ENCODE results near the gene HAGHL.
"Not testable (repeated sequence)": the region's sequence is repeated elsewhere in the genome, so short reads cannot be mapped to it uniquely, and the experiment has no call there.

The HAGHL gene

DNA sequence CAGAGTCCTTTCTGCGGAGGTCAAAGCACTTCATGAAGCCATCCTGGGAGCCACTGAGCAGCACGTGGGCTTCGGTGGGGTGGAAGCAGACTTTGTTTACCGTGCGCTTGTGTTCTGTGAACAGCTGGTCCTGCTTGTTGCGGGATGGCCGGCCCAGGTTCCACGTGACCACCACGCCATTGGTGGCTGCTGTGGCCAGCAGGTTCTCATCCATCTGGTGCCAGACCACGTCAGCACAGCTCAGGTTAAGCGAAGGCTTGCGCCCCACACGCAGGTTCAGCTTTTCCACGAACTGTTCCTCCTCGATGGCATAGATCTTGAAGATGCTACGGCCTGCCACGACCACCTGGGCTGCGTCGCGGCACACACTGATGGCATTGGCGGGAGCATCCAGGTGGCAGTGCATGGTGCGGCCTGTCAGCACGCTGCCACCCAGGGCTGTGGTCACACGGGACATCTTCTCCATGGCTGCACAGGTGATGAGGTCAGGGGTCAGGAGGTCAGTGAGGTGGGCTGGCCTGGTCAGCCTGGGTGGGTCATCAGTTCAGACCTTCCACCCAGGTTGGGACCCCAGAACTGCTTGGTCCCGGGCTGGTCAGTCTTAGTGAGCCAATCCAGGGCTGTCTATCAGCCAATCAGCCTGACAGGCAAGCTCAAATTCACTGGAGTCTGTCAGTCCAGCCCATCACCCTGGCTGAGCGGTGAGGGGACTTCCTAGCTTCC, 37.6 kb upstream of the HAGHL start:
- no peak for DNase-seq

DNA sequence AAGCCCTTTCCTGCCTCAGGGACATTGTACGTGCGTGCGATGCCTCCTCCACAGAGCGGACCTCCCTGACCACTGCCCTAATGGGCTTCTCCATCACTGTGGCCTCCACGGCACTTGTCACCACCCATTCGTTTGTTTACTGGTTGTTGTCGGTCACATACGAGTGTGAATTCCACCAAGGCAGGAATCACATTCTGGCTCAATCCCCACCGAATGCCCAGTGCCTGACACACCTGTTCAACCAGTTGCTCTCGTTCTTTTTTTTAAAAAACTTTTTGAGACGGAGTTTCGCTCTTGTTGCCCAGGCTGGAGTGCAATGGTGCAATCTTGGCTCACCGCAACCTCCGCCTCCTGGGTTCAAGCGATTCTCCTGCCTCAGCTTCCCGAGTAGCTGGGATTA, 35.7 kb upstream of the HAGHL start:
- not testable (repeated sequence) for DNase-seq

DNA sequence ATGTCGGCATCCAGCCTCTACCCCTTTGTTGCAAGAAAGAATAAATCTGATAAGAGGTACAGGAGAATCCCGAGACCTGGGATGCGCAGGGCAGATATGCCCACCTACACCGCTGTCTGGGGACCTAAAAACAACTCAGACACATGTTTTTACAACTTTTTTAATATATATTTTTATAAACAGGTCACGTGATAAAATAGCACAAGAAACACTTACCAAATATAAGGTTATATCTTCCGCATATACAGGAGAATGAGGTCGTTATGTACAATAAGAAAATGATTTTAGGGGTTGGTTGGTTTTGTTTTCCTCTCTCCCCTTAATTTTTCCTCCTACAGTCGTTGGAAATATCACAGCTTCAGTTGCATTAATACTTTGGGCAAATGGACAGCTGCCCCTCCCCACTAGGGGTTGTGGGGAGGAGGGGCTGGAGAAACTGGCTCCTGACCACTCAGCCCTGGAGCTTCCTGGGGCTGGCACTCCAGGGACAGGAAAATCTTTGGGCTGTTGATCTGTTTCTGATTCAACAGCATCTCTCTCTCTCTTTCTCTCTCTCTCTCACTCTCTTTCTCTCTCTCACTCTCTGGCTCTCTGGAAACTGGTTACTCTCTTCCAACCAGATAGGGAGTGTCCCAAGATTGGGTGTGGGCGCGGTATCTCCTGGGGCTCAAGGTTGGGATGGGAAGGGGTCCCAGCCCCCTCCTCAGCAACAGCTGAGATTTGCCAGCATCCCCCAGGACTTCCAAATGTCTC, 34.4 kb upstream of the HAGHL start:
- no peak for DNase-seq

DNA sequence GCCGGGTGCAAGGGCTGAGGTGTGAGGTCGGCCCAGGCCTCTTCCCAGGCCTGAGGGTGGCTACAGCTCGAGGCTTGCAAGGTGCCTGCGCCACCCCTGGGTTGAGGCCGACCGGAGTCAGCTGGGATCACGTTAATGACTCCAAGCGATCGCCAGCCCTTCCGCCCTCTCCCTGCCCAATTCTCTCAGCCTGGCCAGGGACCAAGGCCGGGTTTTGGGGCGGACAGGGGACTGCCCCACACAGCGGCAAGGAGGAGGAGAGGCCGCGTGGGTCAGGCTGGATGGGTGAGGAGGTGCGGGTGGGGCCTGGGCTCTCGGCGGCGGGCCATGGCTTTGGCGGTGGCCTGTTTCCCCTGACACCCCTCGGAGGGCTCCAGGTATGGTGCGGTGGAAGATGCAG, 33.5 kb upstream of the HAGHL start:
- DNase-seq = no peak

DNA sequence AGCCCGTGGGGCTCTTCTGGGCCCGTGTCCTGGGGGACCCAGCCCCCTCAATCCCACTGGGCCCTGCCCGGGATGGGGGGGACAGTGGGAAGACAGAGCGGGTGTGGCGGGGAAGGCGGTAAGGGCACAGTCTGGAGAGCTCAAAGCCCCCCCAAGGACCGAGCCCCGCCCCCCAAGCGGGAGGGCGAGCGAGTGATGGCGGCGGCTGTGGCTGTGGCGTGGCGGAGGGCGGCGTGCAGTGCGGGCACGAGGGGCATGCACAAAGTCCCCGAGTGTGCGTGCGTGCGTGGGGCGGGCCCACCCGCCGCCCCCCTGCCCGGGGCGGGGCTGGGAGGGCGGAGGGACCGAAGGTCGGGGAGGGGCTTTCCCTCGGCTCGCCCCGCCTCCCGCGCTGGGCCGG, 33.1 kb upstream of the HAGHL start:
- no peak for DNase-seq

DNA sequence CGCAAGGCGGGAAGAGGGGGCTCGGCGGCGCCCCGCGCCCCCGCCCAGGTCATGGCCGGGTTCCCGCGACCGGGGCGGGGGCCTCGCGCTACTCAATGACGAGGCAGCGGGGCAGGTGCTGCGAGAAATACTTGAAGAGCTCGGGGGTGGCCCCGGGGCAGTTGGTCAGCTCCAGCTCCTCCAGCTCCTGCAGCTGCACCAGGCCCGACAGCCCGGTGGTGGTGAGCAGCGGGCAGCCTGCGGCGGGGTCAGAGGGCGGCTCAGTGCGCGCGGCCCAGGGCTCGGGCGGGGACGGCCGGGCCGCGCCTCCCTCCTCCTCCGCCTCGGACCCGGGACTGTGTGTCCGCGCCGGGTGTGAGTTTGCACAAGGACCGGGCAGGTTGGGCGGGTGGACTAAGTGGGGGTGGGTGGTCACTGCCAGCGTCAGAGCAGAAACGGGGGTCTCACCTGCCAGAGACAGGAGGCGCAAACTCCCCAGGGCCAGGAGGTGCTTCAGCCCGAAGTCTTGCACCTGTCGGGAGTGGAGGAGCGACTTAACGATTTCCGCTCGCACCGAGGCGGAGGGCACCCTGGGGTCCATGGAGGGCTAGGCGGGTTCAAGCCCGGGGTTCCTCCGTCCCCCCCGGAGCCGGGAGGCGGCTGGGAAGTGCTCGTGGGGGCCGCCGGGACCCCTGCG, 32.6 kb upstream of the HAGHL start:
- DNase-seq = peak in 2 of 3 experiments; percentile 55 to 59

DNA sequence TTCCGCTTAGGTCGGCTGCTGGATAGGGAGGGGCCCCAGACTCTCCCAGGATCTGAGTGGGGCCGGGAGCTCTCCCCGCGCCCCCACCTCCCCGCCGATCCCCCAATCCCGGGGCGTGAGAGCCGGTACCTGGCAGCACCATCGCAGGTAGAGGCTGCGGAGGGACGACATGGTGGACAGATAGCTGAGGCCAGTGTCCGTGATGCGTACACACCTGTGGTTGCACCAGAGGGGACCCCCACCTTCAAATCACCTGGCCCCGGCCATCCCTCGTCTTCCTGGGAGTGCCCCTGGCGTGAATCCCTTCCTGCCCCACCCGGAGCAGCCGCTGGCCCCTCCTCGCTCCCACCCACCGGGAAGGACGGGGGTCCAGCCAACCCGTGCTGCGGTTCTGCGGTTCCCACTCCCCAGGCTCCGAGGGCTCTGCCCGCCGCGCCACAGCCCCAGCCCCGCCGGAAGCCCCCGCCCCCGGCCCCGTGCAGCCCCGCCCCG, 32.0 kb upstream of the HAGHL start:
- DNase-seq = no peak

DNA sequence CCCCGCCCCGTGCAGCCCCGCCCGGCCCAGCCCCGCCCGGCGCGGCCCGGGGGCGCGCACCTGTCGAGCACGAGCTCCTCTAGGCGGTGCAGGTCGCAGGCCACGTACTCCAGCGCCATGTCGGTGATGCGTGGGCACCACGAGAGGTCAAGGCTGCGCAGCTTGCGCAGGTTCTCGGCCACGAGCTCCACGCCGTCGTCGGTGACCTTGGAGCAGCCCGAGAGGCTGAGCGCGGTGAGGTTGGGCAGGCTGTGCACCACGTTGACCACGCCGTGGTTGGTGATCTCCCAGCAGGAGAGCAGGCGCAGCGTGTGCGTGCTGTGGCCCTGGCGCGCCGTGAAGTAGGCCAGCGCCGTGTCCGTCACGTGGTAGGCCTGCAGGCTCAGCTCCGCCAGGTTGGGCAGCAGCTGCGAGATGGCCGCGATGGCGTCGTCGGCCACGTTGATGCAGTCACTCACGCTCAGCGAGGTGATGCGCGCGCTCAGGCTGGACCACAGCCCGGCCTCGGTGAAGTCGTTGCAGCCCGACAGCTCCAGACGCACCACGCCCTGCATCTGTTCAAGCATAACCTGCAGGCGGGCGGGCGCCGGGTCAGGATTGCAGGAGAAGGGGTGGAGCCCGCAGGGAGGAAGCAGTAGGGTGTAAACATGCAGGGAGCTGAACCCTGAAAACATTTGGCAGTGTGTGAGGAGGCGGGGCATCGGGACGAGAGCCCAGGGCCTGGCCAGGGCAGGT, 31.4 kb upstream of the HAGHL start:
- DNase-seq = peak; percentile 86 to 96 (median 94)

DNA sequence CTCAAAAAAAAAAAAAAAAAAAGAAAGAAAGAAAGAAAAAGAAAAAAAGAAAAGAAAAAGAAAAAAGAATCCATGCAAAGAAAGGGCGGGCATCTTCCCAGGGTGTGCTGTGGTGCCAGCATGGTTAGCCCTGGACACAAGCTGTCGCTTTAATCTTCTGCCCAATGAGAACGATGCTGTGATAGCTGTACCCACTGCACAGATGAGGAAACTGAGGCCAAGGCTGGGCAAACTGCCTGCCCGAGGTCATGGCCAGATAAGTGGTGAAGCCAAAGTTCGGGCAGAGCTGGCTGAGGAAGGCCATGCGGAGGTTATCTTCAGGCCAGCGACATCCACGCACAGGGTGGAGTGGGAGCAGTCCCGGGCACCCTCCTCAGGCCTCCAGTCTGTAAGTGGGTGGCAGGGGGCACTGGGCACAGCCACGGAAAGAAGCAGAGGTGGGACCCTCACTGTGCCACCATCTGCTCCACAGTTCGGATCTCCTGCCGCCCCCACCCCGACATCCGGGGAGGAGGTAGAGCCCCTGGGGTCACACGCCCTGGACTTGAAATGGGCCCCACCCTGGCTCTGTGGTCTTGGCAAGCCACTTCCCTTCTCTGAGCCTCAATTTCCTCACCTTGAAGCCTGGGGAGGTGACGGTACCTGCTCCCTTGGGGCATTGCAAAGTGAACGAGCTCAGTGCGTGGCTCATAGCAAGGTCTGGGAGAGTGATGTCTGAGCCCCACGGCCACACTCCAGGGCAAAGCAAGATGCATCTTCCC, 27.8 kb upstream of the HAGHL start:
- no peak for DNase-seq

DNA sequence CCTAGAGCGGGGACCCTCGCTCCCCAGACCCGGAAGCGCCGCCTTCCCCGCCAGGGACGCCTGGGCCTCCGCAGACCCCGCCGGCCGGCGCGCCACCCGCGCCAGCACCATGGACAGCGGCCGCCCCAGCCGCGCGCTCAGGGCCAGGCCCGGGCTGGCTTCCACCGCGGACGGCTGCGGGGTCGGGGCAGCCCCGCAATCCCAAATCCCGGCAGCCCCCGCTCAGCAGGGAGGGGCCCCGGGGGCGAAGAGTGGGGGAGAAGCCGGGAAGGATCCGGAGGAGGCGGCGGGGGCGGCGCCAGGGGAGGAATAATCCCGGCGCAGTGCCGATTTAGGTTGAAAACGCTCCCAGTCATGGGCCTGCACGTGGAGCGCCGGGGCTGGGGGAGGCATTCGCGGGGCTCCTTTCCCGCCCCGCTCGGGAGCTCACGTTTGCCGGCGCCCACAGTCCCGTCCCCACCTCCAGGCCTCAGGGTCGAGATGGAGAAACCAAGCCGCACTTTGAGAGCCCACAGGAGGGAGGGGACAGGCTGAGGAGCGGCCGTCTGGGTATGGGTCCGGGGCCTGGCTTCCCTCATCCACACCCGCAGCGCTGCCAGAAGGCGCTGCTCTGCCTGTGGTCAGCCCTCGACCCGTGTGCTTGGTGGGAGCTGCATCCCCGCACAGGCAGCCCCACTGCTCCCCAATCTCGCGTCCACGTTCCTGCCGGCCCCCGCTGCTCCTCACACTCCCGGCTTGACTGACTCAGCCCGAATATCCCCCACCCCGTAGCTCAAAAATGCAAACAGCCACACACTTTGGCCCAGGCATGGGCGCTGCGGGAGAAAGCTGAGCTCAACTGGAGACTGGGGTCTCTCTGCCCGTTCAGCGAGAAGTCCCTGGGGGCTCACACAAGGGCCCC, 26.0 kb upstream of the HAGHL start:
- no peak for DNase-seq

DNA sequence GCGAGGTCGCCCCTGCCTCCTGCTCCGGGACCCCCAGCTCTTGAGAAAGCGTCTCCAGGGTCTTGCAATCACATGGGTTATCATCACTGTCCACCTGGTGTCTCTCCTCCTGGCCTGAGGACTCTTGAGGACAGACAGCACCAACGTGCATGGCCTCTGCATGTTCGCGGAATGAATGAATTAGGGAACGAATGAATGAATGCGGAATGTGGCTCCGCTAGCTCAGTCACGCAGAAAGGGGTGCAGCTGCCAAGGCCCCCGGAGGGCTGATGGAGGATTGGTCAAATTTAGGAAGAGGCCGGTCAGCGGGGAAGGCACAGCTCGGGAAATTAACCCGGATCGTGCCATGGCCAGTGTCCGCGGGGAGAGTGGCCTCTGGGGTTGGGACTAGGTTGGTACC, 24.6 kb upstream of the HAGHL start:
- no peak for DNase-seq

DNA sequence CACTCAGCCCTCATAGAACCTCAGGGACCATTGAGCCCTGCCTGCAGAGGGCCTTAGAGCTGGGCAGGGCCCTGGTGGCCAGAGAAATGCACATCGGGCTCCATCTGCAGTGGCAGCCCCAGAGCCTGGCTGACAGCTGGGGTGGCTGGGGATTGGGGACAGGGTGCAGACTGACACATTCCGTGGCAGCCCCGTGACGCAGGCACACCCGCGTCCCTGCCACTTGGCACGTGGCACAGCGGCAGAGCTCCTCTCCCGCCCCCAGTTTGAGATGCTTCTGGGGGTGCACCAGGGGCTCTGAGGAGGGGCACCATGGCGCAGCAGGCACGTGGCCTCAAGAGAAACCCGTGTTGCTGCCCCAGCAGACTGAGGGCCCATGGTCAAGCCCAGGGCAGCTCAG, 23.5 kb upstream of the HAGHL start:
- no peak for DNase-seq

DNA sequence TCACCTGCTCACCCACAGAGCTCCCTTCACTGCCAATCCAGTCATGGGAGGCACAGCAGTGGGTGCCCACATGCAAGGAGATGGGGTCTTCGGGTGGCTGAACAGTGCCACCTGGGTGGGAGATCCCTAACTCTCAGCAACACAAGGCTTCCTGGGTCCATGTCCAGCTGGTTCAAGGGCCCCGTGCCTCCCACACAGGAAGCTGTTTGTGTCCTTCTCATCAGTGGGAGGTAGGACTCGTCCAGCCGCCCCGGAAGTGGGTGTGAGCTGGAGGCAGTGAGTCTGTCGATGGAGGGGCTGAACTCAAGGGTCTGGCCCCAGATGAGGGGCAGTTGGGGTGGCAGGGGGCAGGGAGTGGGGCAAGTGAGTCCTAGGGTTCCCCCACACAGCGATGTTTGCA, 22.9 kb upstream of the HAGHL start:
- no peak for DNase-seq

DNA sequence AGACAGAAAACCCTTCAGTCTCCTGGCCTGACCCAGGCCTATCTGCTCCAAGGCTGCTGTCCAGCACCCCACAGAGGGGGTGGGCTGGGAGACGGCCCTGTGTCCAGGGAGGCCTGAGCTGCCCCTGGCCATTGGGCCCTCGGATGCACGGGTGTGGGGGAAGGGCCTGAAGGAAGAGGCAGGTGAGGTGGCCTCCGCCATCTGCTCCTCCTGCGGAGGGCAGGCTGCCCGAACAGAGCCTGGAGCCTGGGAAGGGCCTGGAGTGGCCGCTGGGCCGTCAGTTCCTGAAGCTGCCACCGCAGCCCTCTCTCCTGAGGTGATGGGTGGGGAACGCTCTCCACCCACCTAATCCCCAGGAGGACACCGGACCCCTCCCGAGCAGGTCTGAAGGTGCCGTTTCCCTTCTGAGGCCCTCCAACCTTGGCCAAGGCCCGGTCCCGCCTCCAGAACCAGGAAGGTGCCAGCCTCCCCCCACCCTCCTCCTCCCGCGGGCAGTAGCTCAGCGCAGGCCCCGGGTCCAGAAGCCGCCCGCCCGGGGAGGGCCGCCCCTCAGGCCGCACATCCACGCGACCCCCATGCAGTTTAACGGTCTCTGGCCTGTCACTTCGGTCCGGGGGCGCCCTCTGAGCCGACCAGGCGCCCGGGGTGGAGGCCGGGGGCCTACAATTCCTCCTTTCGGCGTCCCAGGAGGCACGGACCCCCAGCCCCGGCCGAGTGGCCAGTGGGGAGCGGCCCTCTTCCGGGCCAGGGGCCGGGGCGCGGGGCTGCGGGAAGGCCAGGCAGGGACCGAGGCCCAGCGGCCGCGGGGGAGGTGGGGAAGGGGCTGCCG, 22.1 kb upstream of the HAGHL start:
- peak in 2 of 3 experiments; percentile 47 to 54 for DNase-seq

DNA sequence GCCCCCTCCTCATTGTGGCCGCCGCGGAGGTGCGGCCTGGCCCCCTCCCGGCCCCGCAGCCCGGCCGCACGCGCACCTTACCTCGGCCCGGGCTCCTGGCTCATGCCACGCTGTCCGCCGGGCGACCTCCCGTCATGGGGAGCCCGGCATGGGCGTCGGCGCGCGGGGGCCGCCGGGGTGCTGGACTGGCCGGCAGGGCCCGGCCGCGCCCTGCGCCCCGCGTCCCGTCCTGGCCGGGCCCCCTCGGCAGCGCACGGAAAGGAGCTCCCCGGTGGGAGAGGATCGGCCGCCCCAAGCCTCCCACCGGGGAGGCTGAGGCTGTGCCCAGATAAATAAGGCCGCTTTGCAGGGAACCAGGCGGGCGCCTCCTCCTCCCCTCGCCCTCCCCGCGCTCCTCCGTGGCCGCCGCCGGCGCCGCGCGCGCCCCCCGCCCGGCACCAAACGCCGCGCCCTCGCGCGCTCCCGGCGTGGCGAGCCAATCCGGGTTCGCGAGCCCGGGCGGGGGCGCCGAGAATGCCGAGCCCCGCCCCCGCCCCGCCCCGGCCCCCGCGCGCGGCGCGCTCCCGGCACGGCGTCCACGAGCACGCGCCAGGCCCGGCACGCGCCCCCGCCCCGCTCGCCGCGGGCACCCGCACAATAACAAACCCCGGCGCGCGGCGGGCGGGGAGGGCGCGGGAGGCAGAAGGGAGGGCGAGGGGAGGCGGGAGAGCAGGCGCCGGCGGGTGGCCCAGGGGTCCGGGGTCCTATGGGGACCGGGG, 21.3 kb upstream of the HAGHL start, which contains the start of gene FBXL16:
Gene FBXL16 (minus strand): TSS at position 371 of the 758 bp plus-strand sequence. CDS start 8,396 bp downstream, outside the sequence.
- peak; percentile 88 to 98 (median 92) for DNase-seq

DNA sequence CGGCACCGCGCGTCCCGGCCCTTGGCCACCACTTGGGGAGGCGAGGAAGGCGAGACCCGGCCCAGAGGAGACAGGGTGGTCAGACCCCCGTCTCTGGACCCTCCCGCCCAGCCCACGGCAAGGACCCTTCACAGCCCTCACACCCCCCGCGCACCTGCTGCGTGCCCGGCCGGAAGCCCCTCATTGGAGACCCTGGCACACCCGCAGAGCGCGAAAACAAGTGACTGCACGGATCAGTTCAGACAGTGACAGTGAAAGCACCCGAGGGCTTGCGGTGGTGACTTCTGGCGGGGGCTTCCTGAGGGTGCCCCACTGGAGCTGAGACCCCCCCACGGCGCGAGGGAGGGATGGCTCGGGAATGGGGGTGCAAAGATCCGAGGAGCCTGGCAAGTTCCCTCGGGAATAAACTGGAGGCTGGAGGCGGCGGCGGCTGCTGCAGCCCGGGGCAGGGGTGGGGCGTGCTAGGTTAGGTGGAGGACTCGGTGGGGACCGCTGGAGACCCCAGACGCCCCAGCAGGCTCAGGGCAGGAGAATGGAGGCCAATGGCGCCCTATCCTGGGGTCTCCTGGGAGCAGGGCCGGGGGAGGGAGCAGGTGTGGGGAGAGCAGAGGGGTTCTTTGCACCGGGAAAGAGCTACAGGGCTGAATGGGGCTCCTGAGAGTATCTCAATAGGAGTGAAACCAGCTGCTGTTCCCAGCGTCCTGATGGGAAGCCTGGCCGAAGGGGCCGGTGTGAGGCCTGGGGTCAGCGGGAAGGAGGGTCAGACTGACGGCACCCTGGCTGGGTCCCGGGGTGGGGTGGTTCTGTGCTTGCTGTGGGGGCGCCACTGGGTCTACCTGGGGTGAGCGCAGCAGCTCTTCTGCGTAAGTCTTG, 20.5 kb upstream of the HAGHL start:
- DNase-seq = peak; percentile 41 to 81 (median 79)

DNA sequence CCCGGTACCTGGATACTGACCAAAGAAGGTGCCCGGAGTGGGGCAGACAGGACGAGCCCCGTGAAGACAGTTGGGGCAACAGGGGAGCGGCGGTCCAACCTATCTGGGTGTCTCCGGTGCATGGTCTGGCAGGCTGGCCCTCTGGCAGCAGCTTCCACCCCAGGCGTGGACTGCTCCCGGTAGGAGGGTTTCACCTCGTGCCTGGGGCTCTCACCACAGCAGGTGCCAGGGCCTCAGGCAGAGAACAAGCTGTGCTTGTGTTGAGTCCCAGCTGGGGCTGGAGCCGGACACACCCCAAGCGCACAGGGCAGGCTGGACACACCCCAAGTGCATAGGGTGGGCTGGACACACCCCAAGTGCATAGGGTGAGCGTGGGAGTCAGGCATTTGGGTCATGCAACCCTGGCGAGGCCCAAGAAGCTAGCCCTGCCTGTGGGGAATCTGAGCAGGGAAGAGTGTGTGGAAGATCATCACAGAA, 19.8 kb upstream of the HAGHL start:
- peak; percentile 25 to 69 (median 66) for DNase-seq

DNA sequence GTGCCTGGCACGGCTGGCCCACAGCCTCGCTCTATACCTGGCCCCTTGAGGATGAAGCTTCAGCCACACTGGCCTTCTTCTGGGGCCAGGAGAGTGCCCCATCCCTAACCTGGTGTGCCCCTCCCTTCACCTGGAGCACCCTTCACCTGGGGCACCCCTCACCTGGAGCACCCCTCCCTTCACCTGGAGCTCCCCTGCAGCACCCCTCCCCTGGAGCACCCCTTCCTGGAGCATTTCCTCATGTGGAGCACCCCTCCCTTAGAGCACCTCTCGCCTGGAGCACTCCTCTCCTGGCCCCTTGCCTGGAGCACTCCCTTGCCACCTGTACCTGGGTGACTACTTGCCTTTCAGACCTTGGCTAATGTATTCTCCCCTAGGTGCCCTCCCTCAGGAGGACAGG, 18.9 kb upstream of the HAGHL start:
- DNase-seq = no peak
